Choroid plexus epithelial cell (primary cell): Measurements from ENCODE around the gene FIGN.

ENCODE experiments used
- DNase-seq: peaks from one replicate; pipeline ENCODE4 v3.0.0-alpha.2; 2010; ENCODE audit warnings: low read depth
- H3K4me3 ChIP-seq: 2 replicates; pipeline ENCODE4 v1.5.1; 2011; ENCODE audit warnings: low read depth, mild to moderate bottlenecking, control low read depth, low read length, moderate library complexity
- CTCF ChIP-seq: conservative IDR thresholded peaks from 2 replicates; pipeline ENCODE4 v1.5.1; 2011; ENCODE audit warnings: low read depth, mild to moderate bottlenecking, control low read depth, inconsistent platforms, low read length, moderate library complexity

FIGN gene

GRCh38 chr2:163669506-163669905, 66.3 kb downstream of the FIGN start:
- no peak for TF ChIP-seq CTCF
- peak; percentile 43 for DNase-seq

GRCh38 chr2:163667064-163667887, 68.5 kb downstream of the FIGN start:
- peak; percentile 97 for DNase-seq
- no peak for TF ChIP-seq CTCF
- H3K4me3 ChIP-seq = no peak overlapping the region

More at GRCh38 chr2:163669506-163669905, 66.3 kb downstream of the FIGN start:
- H3K4me3 ChIP-seq = no peak overlapping the region

- peak; percentile 66 for DNase-seq
- TF ChIP-seq CTCF = no peak
- no peak overlapping the region for H3K4me3 ChIP-seq
Measured at GRCh38 chr2:163665817-163666216, 70.0 kb downstream of the FIGN start.

GRCh38 chr2:163665051-163665450, 70.8 kb downstream of the FIGN start:
- H3K4me3 ChIP-seq = no peak overlapping the region
- TF ChIP-seq CTCF = no peak

GRCh38 chr2:163664610-163665009, 71.2 kb downstream of the FIGN start:
- H3K4me3 ChIP-seq = no peak overlapping the region
- TF ChIP-seq CTCF = no peak
- peak; percentile 92 for DNase-seq

More at GRCh38 chr2:163665051-163665450, 70.8 kb downstream of the FIGN start:
- DNase-seq = no peak

- DNase-seq = peak; percentile 85
- no peak overlapping the region for H3K4me3 ChIP-seq
- no peak for TF ChIP-seq CTCF
Measured at GRCh38 chr2:163662141-163662780, 73.5 kb downstream of the FIGN start.
